ENCODE measurements around the gene RFC4. TPM values are rescaled to one million over a fixed set of nuclear protein-coding genes. Genes with fewer than 3 reads are reported as not detected.

Gene RFC4
- total and polyA plus RNA-seq, 2 of the 4 experiments (the other 2 are of a cell fraction): 19.5 to 27.9 TPM

DNA sequence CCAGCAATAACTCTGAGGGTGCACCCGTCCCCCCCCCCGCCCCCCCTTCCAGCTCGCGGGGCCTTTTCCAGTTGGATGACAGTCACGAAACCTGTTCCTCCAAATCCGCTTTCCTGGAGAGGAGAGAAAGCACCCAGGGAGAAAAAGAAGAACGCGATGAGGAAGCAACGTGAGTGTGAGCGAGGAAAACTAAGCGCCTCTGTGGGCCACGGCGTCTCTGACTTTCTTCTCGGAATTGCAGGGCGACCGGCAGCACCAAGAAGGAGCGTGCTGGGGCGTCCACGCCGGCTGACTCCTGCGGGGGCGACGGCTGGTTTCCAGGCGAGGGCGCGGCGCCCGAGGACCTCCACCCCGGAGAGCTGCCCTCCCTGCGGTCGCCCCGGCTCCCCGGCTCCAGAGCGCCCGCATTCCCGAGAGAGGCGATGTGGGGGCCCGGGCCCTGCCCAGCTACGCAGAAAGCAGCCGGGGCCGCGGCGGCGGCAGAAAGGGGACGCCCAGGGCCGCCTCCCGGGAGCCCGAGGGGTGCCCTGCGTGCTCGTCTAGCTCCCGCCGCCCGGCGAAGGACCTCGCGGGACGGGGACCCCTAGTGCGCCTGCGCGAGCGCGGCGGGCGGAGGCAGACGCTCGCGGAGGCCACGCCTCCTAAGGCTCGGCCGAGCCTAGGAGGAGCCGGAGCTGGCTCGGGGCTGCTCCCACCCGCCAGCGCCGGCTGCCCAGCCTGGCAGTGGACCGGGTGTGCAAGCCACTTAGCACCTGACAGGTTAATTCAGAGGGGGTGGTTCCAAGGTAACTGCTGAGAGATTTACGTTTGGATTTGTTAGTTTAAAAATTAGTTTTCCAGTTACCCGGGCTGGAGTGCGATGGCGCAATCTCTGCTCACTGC lies 20.9 kb upstream of the RFC4 start:
- H3K4me2 ChIP-seq (ENCODE audit: low read depth, low read length): peak overlapping the region; percentile 75
- H3K79me1 ChIP-seq (ENCODE audit: low read depth in 1 of 2, low read length in 2 of 2): peaks cover 0 to 11% of the 10 kb centered on the region in 2 experiments; a peak in 2 of 4 replicates
- H3K9me1 ChIP-seq (ENCODE audit: insufficient read depth, low read length): no peaks in the 10 kb centered on the region; the same call in 1 of the 2 replicates
- peak overlapping the region; percentile 64 for H3K4ac ChIP-seq (ENCODE audit: low read depth, low read length)
- H3K27me3 ChIP-seq (ENCODE audit: control insufficient read depth, insufficient read depth, low read length): peaks cover 30% of the 10 kb centered on the region
- peak overlapping the region; percentile 66; the same call in 1 of the 2 replicates for H3K14ac ChIP-seq (replicated peaks; ENCODE audit: low read depth, low read length)
- 5% methylated on average over 47 of the region's 80 CpGs; no CpG with 5 or more reads in 1 of the 2 experiments for WGBS, 2 experiments (ENCODE audit: extremely low coverage in 2 of 2, insufficient read length in 1 of 2)
- H2AK5ac ChIP-seq (ENCODE audit: low read depth, low read length): no peak overlapping the region
- peak overlapping the region; percentile 14; the same call in 1 of the 2 replicates for H3K27ac ChIP-seq (ENCODE audit: insufficient read depth, low read length)
- no peak overlapping the region for H4K91ac ChIP-seq (ENCODE audit: insufficient read depth, low read depth, low read length)
- DNase-seq (peak; percentile 72), ATAC-seq (ENCODE audit: low read depth) (peak; percentile 90)
- in situ Hi-C loops (cut with MboI; ENCODE audit: low sequenced_read_pairs) (no loop called here), dilution Hi-C loops (cut with HindIII; ENCODE audit: low sequenced_read_pairs, unreplicated experiment) (no loop called here), intact Hi-C loops (cut with micrococcal nuclease) (loop anchor here (2.0 to 10.0 kb wide), 2 partner anchors 104 to 562 kb away; partner anchors contain the start of gene ST6GAL1)
- TF ChIP-seq CEBPB (IDR thresholded peaks at IDR 0.05; ENCODE audit: low read depth, low read length) (peak; percentile 91), ELK1 (IDR thresholded peaks at IDR 0.05; ENCODE audit: borderline replicate concordance, low read depth, low read length) (no peak), MAZ (IDR thresholded peaks at IDR 0.05; ENCODE audit: borderline replicate concordance, low read depth, low read length) (peak; percentile 12; the same call in 1 of the 2 replicates), POLR2A (IDR thresholded peaks at IDR 0.05; ENCODE audit: low read depth, low read length) (peak; percentile 34; the same call in 1 of the 2 replicates)
- H4K8ac ChIP-seq (ENCODE audit: low read depth in 2 of 2, low read length in 2 of 2): no peak overlapping the region
- CTCF ChIA-PET: interaction anchor here (0.6 kb wide), 1 partner anchor 181 kb away, joined by 4 read pairs; no protein-coding TSS in a partner anchor
- no peak overlapping the region for H2BK20ac ChIP-seq (ENCODE audit: low read depth, low read length)
- H2AK9ac ChIP-seq (replicated peaks; ENCODE audit: low read depth, low read length, poor library complexity): peak overlapping the region; percentile 81
- H2BK5ac ChIP-seq (ENCODE audit: low read depth, low read length, poor library complexity, severe bottlenecking): no peak overlapping the region
- no TSS peak for BruUV-seq (replicated peaks)
- no peaks in the 10 kb centered on the region for H4K20me1 ChIP-seq (ENCODE audit: insufficient read depth, low read length)
- peak overlapping the region; percentile 49; the same call in 1 of the 2 replicates for H3K23ac ChIP-seq (ENCODE audit: low read depth, low read length)
- peak overlapping the region; percentile 53 for H3K4me3 ChIP-seq (ENCODE audit: insufficient read depth, low read depth, low read length)
- H3K36me3 ChIP-seq (ENCODE audit: control insufficient read depth, insufficient read depth, low read length): no peaks in the 10 kb centered on the region
- no peak overlapping the region for H3K18ac ChIP-seq (ENCODE audit: low read depth, low read length)
- H3K4me1 ChIP-seq (ENCODE audit: control insufficient read depth, insufficient read depth, low read length): peaks cover 13% of the 10 kb centered on the region
- no peaks in the 10 kb centered on the region for H3K9me3 ChIP-seq (ENCODE audit: control insufficient read depth, insufficient read depth, low read length)
- H2BK15ac ChIP-seq (ENCODE audit: low read depth, low read length): no peak overlapping the region; the same call in 2 of the 3 replicates
- H3K56ac ChIP-seq (ENCODE audit: extremely low read depth, insufficient read depth, low read length): no peak overlapping the region
- H3K9ac ChIP-seq (ENCODE audit: low read depth, low read length): peak overlapping the region; percentile 70
- H2AFZ ChIP-seq (replicated peaks; ENCODE audit: low read length, poor library complexity): peak overlapping the region; percentile 94
- POLR2A ChIA-PET (ENCODE audit: unreplicated experiment): interaction anchor here (0.5 to 0.6 kb wide), 2 partner anchors 338 to 485 kb away, joined by 4 to 5 read pairs; no protein-coding TSS in a partner anchor
- no peak overlapping the region for H2BK120ac ChIP-seq (ENCODE audit: low read depth, low read length)
- no peak overlapping the region for H4K5ac ChIP-seq (ENCODE audit: low read depth, low read length)
